ENCODE results near the gene ID2.

The ID2 gene

GRCh38 chr2:8670580-8670979 is 11.3 kb upstream of the ID2 start:
- no peak for DNase-seq (ENCODE audit: low spot score)

DNA sequence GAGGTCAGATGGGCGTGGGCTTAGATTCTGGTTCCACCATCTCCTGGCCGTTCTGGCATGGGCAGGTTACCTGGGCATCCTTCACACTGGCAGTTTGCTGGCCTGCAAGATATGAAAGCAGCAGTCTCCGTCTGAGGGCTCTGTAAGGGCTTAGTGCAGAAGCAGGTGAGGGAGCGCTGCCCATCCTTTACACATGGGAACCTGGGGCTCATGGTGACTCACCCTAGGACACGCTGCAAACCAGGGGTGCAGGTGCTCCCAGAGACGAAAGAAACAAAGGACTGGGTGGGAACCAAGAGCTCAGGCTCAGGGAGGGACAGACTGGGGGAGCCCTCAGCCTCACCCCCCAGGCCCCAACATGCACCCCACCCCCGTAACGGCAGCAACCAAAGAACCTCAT is 10.7 kb upstream of the ID2 start:
- DNase-seq (ENCODE audit: low spot score): no peak

DNA sequence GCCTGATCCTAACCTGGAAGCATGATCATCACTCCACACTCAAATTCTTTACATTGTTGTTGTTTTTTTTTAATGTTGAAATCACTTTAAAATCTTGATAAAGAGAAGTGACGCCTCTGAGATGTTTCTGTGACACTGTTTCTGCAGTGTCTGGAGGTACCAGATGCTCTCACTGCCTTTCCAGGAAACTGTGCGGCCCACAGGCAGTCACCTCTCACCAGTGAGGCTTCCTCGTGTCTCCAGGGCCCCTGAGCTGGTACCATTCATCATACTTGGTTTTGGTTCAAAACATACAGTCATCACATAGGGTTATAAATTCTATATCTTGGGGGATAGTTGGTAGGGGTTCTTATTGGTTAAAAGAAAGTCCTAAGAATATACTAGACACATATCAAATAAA is 10.1 kb upstream of the ID2 start:
- no peak for DNase-seq (ENCODE audit: low spot score)

DNA sequence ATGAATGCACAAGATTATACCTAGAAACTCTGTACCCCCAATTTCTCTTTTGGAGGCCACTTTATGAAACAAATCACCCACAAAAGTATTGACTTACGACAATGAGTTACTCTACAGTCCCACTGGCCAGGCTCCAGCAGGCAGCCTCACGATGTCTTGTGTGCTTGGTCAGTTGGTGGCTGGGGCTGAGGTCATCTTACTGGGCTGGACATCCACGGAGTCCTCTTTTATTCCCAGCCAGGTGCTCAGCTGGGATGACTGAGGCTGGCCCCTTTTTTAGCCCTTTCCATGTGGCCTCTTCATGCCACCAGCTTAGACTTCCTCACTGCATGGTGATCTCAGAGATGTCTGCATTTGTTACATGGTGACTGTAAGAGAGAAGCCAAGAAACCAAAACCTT is 8.9 kb upstream of the ID2 start:
- no peak for DNase-seq (ENCODE audit: low spot score)

DNA sequence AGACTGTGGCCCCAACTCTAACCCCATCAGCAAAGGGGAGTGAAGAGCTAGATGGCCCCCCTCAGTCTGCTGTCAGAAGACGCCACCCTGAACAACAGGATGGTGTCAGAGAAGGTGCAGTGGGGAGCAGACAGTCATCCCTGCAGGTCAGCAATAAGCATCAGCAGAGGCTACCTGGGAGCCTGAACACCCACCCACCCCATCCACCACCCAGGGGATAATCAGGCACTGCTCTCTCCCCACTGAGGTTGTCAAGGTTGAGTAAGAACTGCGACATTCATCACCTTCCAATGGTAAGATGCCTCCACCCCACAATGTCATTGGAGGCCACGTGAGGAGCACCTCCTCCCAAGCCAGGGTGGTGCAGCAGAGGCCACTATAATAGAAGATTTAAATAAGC is 8.5 kb upstream of the ID2 start:
- DNase-seq (ENCODE audit: low spot score): no peak

DNA sequence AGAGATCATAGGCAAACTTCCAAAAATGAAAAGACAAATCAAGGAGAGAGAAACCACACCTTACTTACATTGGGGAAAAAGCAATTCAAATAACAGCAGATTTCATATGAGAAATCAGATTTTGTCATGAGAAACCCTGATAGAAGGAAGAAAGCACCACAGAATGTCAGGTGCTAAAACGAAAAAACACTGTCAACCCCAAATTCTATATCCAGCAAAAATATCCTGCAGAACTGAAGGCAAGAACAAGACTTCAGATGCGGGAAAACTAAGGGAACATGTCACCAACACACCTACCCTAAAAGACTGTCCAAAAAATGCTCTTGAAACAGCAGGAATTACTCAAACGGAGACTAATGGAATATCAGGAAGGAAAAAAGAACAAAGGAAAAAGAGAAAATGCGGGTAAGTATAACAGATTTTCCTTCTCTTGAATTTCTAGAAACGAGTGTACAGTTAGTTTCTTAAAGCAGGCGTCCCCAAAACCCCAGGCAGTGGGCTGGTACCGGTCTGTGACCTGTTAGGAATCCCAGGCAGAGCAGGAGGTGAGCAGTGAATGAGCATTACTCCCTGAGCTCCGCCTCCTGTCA is 7.3 kb upstream of the ID2 start:
- no peak for DNase-seq (ENCODE audit: low spot score)

GRCh38 chr2:8675543-8675942 is 6.3 kb upstream of the ID2 start:
- DNase-seq (ENCODE audit: low spot score): no peak

- DNase-seq (ENCODE audit: low spot score): no peak
These were observed 5.5 kb upstream of the ID2 start for GRCh38 chr2:8676191-8676920.

DNA sequence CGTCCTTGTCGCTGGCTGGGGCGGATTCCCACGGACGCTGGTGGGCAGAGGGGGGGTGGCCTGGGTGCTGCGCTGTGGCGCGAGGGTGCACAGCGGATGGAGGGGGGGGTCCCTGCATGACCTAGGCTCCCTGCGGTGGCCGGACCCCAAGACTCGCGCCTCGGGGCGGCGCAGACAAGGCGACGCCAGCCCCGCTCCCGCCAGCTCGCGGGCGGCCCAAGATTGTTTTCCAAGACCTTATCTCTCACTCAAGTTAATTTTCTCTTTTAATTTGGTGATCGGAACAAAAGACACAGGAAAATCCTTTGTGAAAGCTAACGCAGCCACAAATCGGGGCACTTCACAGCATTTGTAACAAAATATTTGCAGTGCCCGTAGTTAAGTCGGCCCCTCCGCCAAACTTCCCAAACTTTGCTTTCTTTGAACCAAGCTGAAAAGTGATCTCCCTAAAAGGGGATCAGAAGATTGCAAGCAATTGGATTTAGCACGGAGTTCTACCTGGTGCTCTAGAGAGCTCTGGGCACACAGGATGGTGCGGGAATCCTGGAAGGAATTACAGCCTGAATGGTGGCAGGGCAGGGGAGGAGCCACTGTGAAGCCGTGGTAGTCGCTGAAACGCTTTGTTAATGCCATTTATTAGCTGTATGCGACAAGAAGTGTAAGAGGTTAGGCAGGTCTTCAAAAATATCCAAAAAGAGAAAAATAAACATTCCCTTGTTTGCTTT is 4.8 kb upstream of the ID2 start:
- DNase-seq (ENCODE audit: low spot score): no peak

DNA sequence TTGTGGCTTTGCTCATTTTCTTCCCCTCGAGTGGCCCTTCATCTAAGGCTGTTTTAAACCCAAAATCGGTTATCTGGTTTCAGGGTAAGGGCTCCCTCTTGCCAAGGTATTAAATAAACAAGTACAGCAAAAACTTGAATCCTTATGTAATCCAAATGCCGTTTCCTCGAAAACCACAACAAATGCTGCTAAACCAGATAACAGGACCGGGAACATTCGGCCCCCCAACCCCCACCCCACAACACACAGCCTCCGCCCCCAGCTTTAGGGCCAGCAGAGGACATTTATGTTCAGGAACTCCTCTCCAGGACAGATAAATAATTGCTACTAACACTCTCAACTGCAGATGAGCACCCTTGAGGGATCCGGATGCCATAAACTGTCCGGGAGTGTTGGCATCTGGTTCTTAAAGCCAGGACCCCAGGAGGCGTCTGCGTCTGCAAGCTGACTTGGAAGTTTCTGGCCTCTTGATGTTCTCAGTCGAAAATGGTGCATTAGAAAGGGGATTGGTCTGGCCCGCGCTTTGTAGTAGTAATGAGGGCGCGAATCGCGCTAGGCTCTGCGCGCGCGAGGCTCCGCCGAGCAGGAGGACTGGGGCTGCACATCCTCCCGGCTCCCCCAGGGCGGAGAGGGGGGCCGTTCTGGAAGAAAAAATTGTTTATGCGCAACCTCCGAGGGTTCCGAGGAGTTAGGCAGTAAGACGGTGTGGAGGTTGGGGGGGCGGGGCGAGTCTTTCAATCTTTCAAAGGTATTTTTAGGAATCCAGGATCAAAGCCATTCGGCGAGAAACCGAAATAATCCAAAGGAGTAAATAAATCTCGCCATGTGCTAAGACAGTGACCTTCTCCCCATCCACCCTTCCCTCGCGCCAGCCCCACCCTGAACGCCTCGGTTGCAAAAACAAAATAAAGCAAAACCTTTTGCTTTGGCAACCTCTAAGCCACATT is 3.9 kb upstream of the ID2 start:
- DNase-seq (ENCODE audit: low spot score): no peak

GRCh38 chr2:8678731-8679566 is 2.9 kb upstream of the ID2 start:
- DNase-seq (ENCODE audit: low spot score): peak; percentile 93

DNA sequence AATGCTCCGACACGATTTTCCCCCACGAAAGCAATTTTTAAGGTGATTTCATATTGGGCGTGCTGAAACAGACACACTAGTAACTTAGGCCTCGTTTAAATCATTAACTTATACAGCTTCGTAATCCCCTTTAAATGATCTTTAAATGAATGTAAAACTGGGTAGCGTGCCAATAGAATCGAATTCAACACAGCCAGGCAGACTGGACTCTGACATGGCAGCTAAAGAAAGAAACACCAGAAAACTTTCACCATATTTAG is 2.4 kb upstream of the ID2 start:
- peak; percentile 3 for DNase-seq (ENCODE audit: low spot score)

DNA sequence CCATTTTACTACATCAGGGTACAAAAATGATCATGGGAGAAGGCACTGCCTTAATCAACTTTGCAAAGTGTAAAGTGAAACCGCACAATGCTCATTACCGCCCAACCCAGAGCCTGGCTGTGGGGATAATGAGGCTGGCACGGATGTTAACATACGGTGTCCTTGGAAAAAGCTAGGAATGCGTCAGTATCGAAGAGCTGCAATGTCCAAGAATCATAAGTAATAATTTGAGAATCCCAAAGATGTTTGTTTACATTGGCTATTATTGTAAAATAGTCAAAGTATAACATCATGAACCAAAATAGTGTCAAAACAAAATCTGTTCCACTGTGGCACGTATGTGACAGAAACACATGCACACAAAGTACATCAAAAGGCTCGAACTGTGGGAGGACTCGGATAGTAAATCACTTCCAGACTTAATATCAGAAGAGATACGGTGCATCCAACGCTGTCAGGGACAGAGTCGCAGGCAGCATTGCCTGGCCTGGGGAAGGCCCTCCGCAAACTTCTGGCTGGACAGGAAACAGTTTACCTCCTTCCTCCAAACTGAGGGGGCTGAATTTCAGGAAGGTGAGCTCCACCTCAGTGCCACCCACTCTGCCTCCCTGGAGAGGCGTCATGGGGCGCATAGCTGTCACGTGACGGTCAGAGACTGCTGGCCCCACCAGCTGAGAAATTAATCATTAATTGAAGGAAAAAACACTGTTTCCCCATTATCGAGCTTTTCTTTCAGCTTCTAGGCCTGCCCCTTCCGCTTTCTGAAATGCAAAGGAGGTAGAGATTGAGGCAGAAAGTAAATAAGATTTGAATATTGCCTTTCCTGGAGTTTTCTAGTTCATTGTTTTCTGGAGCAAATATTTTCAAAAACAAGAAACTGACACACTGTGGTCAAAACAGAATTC is 1.8 kb upstream of the ID2 start:
- DNase-seq (ENCODE audit: low spot score): no peak

- DNase-seq (ENCODE audit: low spot score): peak; percentile 75
These were observed 765 bp upstream of the ID2 start for GRCh38 chr2:8680822-8681760.

DNA sequence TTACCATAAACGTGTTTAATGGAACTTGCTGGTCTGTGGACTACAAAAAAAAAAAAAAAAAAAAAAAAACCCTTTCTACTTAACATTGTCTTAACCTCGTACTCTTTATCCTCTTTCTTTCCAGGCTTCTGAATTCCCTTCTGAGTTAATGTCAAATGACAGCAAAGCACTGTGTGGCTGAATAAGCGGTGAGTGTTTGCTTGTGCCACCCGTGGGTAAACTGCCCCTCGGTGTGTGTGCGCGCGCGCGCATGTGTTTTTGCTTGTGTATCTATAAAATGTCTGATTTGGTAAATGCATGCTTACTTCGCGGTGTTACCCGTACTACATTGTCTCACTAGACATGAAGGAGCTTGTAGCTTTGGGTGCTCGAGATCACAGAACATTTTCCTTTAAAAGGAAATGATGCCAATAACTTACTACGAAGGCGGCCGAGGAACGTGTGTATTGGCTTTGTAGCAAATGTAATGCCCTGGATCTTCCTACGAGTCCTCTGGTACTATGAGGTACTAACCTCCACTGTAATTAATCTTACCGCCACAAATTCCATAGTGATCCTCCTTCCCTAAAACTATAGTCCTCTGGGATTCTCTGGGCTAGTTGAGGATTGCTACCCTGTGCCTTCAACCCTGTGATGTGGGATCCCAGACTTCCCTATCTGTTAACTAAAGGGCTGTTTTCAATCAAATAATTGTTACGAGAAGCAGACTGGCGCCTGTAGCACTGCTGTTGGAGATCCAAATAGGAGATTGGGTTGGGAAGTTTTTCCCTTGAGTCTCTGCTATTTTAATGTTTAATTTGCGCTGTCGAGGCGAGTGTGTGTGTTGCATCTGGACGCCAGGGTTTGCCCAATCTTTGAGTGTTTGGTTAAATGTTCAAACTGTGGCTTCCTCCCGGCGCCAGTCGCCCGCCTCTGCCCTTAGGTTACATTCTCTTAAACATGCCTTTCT is 1.1 kb downstream of the ID2 start:
- peak; percentile 3 for DNase-seq (ENCODE audit: low spot score)

DNA sequence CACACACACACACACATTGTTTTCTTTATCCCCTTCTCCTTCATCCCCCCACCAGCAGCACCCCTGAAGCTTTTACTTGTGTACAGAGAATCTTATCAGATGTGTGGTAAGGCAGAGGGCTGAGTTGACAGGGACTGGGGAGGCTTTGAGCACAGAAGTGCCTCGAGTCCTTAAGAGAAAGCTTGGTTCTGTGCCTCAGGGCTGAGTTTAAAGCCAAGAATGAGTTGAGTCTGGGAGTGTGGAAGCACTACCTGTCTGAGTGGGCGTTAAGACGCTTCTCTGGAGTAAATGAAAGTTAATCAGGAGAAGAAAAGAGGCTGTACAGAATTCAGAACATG is 2.7 kb downstream of the ID2 start:
- DNase-seq (ENCODE audit: low spot score): no peak

DNA sequence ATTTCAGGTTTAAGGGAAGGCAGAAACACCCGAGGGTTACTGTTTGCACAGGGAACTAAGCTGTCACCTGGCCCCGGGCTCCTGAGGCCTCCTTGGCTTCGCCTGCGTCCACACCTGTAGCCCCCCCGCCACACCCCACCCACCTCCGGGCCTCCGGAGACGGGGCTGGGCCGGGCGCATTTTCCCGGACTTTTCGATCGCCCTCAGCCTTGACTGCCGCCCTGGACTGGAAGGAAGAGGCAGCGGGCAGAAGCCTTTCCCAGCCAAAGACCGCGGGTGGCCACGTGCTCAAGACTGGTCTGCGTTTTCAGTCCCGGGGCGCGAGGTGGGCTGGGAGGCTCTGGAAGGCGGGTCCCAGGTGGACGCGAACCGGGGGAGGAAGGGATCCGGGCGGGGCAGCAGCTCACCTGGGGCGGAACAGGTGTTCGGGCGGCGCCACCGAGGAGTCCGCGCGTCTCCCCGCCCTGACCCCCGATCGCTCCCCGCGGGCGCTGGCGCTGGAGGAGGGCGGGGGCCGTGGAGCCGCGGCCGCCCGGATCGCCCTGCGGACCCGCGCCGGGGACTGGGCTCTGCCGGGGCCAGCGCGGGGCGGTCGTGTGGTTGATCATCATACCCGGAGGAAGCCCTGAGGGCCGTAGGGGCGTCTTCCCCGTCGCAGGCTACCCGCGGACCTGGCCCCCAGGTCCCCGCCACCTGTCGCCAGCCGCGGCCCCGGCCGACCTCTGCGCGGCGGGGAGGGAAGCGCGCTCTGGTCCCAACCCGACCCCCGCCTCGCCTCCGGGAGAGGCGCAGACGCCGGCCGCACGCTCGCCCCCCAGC is 3.2 kb downstream of the ID2 start:
- DNase-seq (ENCODE audit: low spot score): no peak

Data from RKO (cell line).